ENCODE results near the gene ZNF486.

DNA sequence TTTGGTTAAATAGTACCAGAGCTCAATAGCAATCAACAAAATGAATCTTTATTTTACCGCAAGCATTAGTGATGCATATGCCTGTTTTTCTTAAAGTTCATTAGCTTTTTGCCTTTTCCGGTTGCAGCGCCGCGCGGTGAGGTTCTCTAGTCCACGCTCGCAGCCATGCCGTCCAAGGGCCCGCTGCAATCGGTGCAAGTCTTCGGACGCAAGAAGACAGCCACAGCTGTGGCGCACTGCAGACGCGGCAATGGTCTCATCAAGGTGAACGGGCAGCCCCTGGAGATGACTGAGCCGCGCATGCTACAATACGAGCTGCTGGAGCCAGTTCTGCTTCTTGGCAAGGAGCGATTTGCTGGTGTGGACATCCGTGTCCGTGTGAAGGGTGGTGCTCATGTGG, 42.1 kb upstream of the ZNF486 start:
- TF ChIP-seq POLR2AphosphoS5 (IDR thresholded peaks at IDR 0.05; ENCODE audit: low read depth, low read length) (no peak), SIN3A (IDR thresholded peaks at IDR 0.05; ENCODE audit: borderline replicate concordance, insufficient read depth, low read length) (no peak), TAF1 (IDR thresholded peaks at IDR 0.05; ENCODE audit: borderline replicate concordance, insufficient read depth, low read length) (no peak)
- TF ChIP-seq, protein P1, sequence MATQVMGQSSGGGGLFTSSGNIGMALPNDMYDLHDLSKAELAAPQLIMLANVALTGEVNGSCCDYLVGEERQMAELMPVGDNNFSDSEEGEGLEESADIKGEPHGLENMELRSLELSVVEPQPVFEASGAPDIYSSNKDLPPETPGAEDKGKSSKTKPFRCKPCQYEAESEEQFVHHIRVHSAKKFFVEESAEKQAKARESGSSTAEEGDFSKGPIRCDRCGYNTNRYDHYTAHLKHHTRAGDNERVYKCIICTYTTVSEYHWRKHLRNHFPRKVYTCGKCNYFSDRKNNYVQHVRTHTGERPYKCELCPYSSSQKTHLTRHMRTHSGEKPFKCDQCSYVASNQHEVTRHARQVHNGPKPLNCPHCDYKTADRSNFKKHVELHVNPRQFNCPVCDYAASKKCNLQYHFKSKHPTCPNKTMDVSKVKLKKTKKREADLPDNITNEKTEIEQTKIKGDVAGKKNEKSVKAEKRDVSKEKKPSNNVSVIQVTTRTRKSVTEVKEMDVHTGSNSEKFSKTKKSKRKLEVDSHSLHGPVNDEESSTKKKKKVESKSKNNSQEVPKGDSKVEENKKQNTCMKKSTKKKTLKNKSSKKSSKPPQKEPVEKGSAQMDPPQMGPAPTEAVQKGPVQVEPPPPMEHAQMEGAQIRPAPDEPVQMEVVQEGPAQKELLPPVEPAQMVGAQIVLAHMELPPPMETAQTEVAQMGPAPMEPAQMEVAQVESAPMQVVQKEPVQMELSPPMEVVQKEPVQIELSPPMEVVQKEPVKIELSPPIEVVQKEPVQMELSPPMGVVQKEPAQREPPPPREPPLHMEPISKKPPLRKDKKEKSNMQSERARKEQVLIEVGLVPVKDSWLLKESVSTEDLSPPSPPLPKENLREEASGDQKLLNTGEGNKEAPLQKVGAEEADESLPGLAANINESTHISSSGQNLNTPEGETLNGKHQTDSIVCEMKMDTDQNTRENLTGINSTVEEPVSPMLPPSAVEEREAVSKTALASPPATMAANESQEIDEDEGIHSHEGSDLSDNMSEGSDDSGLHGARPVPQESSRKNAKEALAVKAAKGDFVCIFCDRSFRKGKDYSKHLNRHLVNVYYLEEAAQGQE (IDR thresholded peaks at IDR 0.05; ENCODE audit: insufficient read depth in 1 of 2, low read depth in 2 of 2, low read length in 2 of 2), result no peak
